K562 (cell line): Measurements from ENCODE around the gene RLIM. TPM values are rescaled to one million over a fixed set of nuclear protein-coding genes. Genes with fewer than 3 reads are reported as not detected.

Experiments used
- ATF6 ChIP-seq: sonication (generic); formaldehyde crosslinking; IDR thresholded peaks from 2 replicates; pipeline ENCODE4 v1.4.0; 2020; ENCODE audit warnings: mild to moderate bottlenecking, missing genetic modification reagents
- CBX5 ChIP-seq: IDR thresholded peaks from 2 replicates; pipeline ENCODE4 v1.6.1; 2014; ENCODE audit warnings: low read depth, borderline replicate concordance
- CSDE1 ChIP-seq, 2 experiments: fragments of 450-650 bp; IDR thresholded peaks; 2 replicates each; pipeline ENCODE4 v1.6.1; 2016; ENCODE audit warnings: mild to moderate bottlenecking in 1 of 2
- EZH2 ChIP-seq: IDR thresholded peaks from 2 replicates; pipeline ENCODE4 v1.6.1; 2012; ENCODE audit warnings: low read depth, mild to moderate bottlenecking, inconsistent platforms, low read length, borderline replicate concordance
- FOS ChIP-seq: IDR thresholded peaks from 3 replicates; pipeline ENCODE4 v1.6.1; 2011; ENCODE audit not compliant: insufficient read length; ENCODE audit errors: extremely low read depth
- FOSL1 ChIP-seq: fragments of 200-800 bp; sonication (Bioruptor generic); conservative IDR thresholded peaks from 2 replicates; pipeline ENCODE4 v1.6.1; 2016; ENCODE audit warnings: missing genetic modification characterization, missing compliant biosample characterization
- NR1H2 ChIP-seq: sonication (generic); formaldehyde crosslinking; IDR thresholded peaks from 2 replicates; pipeline ENCODE4 v1.4.0; 2020; ENCODE audit warnings: mild to moderate bottlenecking, missing genetic modification reagents
- RFX1 ChIP-seq: fragments of 450-650 bp; IDR thresholded peaks from 2 replicates; pipeline ENCODE4 v1.6.1; 2016; ENCODE audit warnings: mild to moderate bottlenecking, moderate library complexity
- STAT6 ChIP-seq: sonication (generic); formaldehyde crosslinking; IDR thresholded peaks from 2 replicates; pipeline ENCODE4 v1.8.1; 2023; ENCODE audit warnings: mild to moderate bottlenecking, missing genetic modification reagents
- TAF1 ChIP-seq: IDR thresholded peaks from 2 replicates; pipeline ENCODE4 v1.6.1; 2011; ENCODE audit warnings: mild to moderate bottlenecking, low read length, moderate library complexity; ENCODE audit not compliant: insufficient read depth, control insufficient read depth, severe bottlenecking; ENCODE audit errors: extremely low read depth
- ZBTB11 ChIP-seq, 3 experiments: fragments of 200-800 bp in 1 of 3; fragments of 250-450 bp in 1 of 3; fragments of 450-650 bp in 1 of 3; sonication (Bioruptor Pico) in 1 of 3; sonication (Bioruptor generic) in 1 of 3; formaldehyde crosslinking in 1 of 3; IDR thresholded peaks; 2 replicates each; pipeline versions ENCODE4 v1.6.1 to v1.8.0; 2016 to 2022; ENCODE audit warnings: mild to moderate bottlenecking in 2 of 3, missing genetic modification characterization in 2 of 3, missing compliant biosample characterization in 1 of 3, moderate library complexity in 1 of 3
- ZMIZ1 ChIP-seq, 2 experiments: fragments of 150-350 bp in 1 of 2; IDR thresholded peaks; 2 replicates each; pipeline ENCODE4 v1.6.1; 2012 to 2016; ENCODE audit warnings: low read depth in 2 of 2, low read length in 2 of 2, mild to moderate bottlenecking in 1 of 2, moderate library complexity in 1 of 2
- polyA plus RNA-seq, 8 experiments: library from polyadenylated mRNA; depleted of rRNA in 4 of 8; stranded (reverse) in 5 of 8; unstranded in 3 of 8; fragments of >200 nt; fragmentation: Nextera tagmentation in 2 of 8; fragmentation: Illumina TruSeq in 1 of 8; extraction: Ambion mirVana in 2 of 8; extraction: Trizol in 1 of 8; gene quantifications; 2 replicates each; pipeline versions ENCODE4 v1.2.1 to v1.2.3, GENCODE V29; 2011 to 2014; ENCODE audit warnings: inconsistent platforms in 1 of 8, missing spikeins in 1 of 8
- total RNA-seq, 7 experiments: library from RNA; depleted of rRNA in 6 of 7; stranded (reverse); fragments of >200 nt in 6 of 7; fragmentation: Illumina TruSeq in 2 of 7; extraction: Trizol in 2 of 7; gene quantifications; 2 replicates each; pipeline versions ENCODE4 v1.2.1 to v1.2.3, GENCODE V29; 2011 to 2021; ENCODE audit warnings: low replicate concordance in 1 of 7

RLIM gene
- total and polyA plus RNA-seq, 9 of the 15 experiments (the other 6 are each of a cell fraction or from before 2014, with no cell fraction given), result 4.2 to 31.4 (median 14.9) TPM

DNA sequence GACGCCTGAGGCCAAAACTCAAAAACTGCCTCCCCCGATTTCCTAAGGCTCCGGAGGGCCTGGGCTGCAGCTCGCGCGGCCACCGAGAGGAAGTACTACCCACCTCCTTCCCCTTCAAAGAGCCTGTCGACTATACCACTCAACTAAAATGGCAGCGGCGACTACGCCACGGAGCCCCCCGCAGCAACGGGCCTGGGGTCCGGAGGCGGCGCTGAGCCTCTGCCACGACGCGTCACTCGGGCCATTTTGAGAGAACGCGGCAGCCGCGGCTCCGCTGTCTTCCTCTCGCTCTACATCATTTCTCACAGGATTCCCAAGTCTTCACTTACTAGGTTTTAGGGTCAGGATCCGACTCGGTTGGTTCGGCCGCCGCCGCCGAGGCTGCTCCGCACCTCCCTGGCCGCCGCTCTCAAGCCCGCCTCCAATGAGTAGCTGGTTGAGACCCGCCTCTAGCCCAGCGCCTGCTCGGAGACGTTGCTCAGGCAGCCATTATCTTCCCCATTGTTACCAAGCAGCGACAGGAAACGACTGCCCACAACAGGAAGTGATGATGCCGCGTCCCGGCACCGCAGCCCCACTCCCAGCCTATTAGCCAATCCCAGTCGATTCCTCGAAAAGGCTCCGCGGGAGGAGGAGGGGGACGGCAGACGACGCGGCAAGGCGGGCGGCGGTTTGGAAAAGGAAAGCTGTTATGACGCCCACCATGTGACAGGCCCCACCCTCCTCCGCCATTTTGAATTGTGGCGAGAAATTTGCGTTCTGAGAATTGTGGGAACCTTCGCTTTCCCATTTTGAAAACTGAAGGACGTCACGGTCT, at the start of gene RLIM (continued):
- TF ChIP-seq ZBTB11 (CRISPR knock-in tag; IDR thresholded peaks at IDR 0.05) (0 out of 6 replicates have a peak, but pooled peaks of 2 of the 3 experiments have one; percentile 26 to 40), NR1H2 (CRISPR knock-in tag) (no peak), CBX5 (no peak), STAT6 (CRISPR knock-in tag) (no peak), ATF6 (CRISPR knock-in tag) (no peak), ZMIZ1 (IDR thresholded peaks at IDR 0.05; ENCODE audit: low read depth in 2 of 2, low read length in 2 of 2) (no peak), CSDE1 (IDR thresholded peaks at IDR 0.05) (no peak), TAF1 (peak; percentile 79), FOSL1 (tag) (no peak), EZH2 (no peak), RFX1 (peak; percentile 64), FOS (no peak)
